ENCODE results near the gene RPRD1B.

Gene RPRD1B

DNA sequence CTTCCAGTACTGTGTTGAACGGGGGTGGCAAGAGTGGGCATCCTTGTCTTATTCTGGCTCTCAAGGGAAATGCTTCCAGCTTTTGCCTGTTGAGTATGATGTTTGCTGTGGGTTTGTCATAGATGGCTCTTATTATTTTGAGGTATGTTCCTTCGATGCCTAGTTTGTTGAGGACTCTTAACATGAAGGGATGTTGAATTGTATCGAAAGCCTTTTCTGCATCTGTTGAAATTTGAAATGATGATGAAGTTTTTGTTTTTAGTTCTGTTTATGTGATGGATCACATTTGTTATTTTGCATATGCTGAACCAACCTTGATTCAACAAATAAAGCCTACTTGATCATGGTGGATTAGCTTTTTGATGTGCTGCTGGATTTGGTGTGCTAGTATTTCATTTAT lies 48.0 kb downstream of the RPRD1B start:
- Histone ChIP-seq H3K4me1 (ENCODE audit: control insufficient read depth, insufficient read depth, low read length) (no peaks in the 10 kb centered on the region), H3K9me3 (ENCODE audit: control insufficient read depth, low read length) (no peaks in the 10 kb centered on the region), H3K4me3 (ENCODE audit: low read length) (no peak overlapping the region), H3K9ac (ENCODE audit: low read length) (no peak overlapping the region), H3K36me3 (ENCODE audit: control insufficient read depth, insufficient read depth, low read length, severe bottlenecking) (peaks cover 52% of the 10 kb centered on the region), H3K27me3 (replicated peaks; ENCODE audit: control insufficient read depth, insufficient read depth, low read length) (no peaks in the 10 kb centered on the region)
- DNase-seq (ENCODE audit: low read depth): no peak

DNA sequence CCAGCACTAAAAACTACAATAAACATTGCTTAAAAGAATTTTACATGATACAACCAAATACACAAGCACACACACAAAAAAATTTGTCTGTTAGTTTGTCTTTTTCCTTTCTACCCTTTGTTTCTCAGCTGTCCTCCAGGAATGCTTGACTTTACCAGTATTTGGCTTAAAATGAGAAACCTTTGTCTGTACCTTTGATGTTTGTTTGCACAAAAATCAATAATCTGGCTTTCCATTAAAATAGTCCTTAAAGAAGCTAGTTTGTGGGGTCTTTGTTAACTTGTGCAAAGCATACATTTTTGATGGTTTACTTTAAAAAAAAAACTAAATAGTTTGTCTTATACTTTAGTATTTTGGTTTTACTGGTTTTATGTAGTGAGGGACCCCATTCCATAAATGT lies 49.3 kb downstream of the RPRD1B start:
- no peaks in the 10 kb centered on the region for H3K27me3 ChIP-seq (replicated peaks; ENCODE audit: control insufficient read depth, insufficient read depth, low read length)
- no peaks in the 10 kb centered on the region for H3K9me3 ChIP-seq (ENCODE audit: control insufficient read depth, low read length)
- H3K36me3 ChIP-seq (ENCODE audit: control insufficient read depth, insufficient read depth, low read length, severe bottlenecking): peaks cover 54% of the 10 kb centered on the region
- no peak overlapping the region for H3K9ac ChIP-seq (ENCODE audit: low read length)
- no peak overlapping the region for H3K4me3 ChIP-seq (ENCODE audit: low read length)
- no peaks in the 10 kb centered on the region for H3K4me1 ChIP-seq (ENCODE audit: control insufficient read depth, insufficient read depth, low read length)
- DNase-seq (ENCODE audit: low read depth): no peak

DNA sequence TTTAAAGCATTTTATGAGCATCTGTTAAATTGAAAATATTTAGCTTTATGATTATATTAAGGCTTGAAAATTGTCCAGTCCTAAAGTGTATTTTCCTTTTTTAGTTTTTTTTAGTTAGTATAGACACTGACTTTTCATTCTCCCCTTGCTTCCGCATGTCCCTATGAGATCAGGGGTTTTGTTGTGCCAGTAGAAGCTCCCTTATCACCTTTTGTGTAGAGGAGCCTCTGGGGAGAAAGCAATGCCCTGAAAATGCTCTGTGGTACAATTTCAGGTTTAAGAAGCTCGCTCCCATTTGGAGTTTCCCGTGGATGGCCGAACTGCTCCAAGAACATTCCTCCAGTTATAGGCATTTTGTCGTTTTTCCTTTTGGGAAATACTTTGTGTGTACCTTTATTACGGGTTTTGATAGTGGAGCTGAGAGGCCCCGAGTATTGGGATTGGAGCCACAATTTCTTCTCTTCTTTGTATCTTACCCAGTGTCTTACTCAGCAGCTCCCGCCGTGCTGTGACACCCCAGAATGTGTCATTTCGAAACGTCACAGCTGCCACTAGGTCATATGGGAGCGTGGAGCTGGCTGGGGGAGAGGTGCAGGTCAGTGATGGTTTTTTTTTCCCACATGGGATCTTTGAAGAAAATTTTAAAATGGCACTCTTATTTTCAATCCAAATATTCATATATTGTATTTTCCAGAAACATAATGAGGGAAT lies 49.9 kb downstream of the RPRD1B start:
- Histone ChIP-seq H3K9ac (ENCODE audit: low read length) (no peak overlapping the region), H3K4me1 (ENCODE audit: control insufficient read depth, insufficient read depth, low read length) (no peaks in the 10 kb centered on the region), H3K4me3 (ENCODE audit: low read length) (no peak overlapping the region), H3K27me3 (replicated peaks; ENCODE audit: control insufficient read depth, insufficient read depth, low read length) (no peaks in the 10 kb centered on the region), H3K36me3 (ENCODE audit: control insufficient read depth, insufficient read depth, low read length, severe bottlenecking) (peaks cover 59% of the 10 kb centered on the region), H3K9me3 (ENCODE audit: control insufficient read depth, low read length) (no peaks in the 10 kb centered on the region)
- DNase-seq (ENCODE audit: low read depth): no peak

DNA sequence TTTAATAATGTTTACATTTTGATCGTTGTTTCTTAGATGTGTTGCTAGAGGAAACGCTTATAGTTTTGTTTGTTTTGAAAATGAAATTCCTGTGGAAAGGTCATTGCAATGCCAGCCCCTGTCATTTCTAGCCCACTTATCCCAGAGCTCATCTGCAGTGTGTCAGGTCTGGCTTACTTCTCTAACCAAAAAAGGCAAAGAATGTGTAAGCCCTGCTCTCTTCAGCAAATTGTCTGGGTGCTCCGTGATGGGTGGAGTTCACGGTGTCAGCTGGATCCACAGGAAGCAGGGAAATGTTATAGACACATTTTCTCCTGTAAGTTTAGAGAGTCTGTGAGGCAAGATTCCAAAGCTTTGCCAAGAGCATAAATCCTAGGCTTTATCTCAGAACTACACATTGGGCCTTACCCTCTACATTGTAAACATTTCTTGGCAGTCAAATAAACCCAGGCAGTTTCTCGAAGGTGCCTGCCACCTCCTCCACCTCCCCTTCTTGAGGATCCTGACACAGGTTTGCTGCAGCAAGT lies 50.9 kb downstream of the RPRD1B start:
- peak; percentile 77 for DNase-seq (ENCODE audit: low read depth)
- H3K27me3 ChIP-seq (replicated peaks; ENCODE audit: control insufficient read depth, insufficient read depth, low read length): no peaks in the 10 kb centered on the region
- H3K9me3 ChIP-seq (ENCODE audit: control insufficient read depth, low read length): no peaks in the 10 kb centered on the region
- no peak overlapping the region for H3K4me3 ChIP-seq (ENCODE audit: low read length)
- H3K36me3 ChIP-seq (ENCODE audit: control insufficient read depth, insufficient read depth, low read length, severe bottlenecking): peaks cover 57% of the 10 kb centered on the region
- H3K4me1 ChIP-seq (ENCODE audit: control insufficient read depth, insufficient read depth, low read length): no peaks in the 10 kb centered on the region
- H3K9ac ChIP-seq (ENCODE audit: low read length): no peak overlapping the region

DNA sequence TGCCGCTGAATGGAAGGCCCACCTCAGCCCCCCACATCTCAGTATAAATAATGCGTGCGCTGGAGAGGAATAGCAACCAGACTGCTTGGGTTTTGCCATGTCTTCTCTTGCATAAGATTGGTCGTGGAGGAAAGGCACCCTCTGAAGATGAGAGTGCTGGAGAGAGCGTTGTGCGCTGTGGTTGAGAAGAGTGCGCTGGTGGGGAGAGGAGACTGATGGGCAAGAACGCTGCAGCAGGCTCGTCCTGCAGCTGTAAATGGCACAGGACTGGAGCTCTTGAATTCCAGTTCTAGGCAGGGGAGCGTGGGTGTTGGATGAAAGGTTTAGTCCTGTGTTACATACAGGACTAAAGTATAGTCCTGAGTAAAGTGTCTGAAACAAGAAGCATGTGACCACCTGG lies 51.5 kb downstream of the RPRD1B start:
- Histone ChIP-seq H3K4me1 (ENCODE audit: control insufficient read depth, insufficient read depth, low read length) (no peaks in the 10 kb centered on the region), H3K4me3 (ENCODE audit: low read length) (no peak overlapping the region), H3K9ac (ENCODE audit: low read length) (no peak overlapping the region), H3K9me3 (ENCODE audit: control insufficient read depth, low read length) (no peaks in the 10 kb centered on the region), H3K36me3 (ENCODE audit: control insufficient read depth, insufficient read depth, low read length, severe bottlenecking) (peaks cover 62% of the 10 kb centered on the region), H3K27me3 (replicated peaks; ENCODE audit: control insufficient read depth, insufficient read depth, low read length) (no peaks in the 10 kb centered on the region)
- DNase-seq (ENCODE audit: low read depth): no peak

DNA sequence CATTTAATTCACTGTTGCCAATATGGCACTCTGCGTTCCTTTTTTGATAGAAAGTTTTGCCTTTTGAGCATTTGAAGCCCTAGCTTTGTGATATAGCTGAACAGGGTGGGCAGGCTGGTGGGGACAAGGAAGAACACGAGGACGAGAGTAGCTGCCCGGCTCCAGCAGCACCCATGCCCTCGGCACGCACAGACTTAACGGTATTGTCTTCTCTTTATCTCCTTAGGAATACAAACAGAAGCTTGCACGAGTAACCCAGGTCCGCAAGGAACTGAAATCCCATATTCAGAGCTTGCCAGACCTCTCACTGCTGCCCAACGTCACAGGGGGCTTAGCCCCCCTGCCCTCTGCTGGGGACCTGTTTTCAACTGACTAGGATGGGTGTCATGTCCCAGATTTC lies 56.0 kb downstream of the RPRD1B start:
- DNase-seq (ENCODE audit: low read depth): no peak
- Histone ChIP-seq H3K36me3 (ENCODE audit: control insufficient read depth, insufficient read depth, low read length, severe bottlenecking) (peaks cover 61% of the 10 kb centered on the region), H3K4me1 (ENCODE audit: control insufficient read depth, insufficient read depth, low read length) (peaks cover 31% of the 10 kb centered on the region), H3K9ac (ENCODE audit: low read length) (no peak overlapping the region), H3K27me3 (replicated peaks; ENCODE audit: control insufficient read depth, insufficient read depth, low read length) (no peaks in the 10 kb centered on the region), H3K4me3 (ENCODE audit: low read length) (no peak overlapping the region), H3K9me3 (ENCODE audit: control insufficient read depth, low read length) (no peaks in the 10 kb centered on the region)

DNA sequence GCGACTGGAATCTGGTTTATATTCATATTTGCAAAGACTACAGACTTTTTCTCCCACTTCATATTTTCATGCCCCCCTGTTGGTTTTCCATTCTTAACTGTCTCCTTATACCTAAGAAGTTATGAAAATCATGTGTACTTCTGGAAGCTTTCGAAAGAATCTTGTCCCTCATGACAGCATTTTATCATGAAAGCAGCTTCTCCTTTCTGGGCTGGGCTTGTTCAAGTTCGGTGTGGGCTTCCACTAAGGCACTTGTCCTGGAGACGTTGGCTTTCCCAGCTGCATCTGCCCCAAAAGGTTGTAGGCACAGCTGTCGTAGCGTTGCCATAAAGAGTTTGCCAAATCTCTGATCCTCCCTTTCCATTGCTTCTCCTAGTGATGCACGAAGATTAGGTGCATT lies 56.5 kb downstream of the RPRD1B start:
- Histone ChIP-seq H3K4me1 (ENCODE audit: control insufficient read depth, insufficient read depth, low read length) (peaks cover 37% of the 10 kb centered on the region), H3K36me3 (ENCODE audit: control insufficient read depth, insufficient read depth, low read length, severe bottlenecking) (peaks cover 56% of the 10 kb centered on the region)

DNA sequence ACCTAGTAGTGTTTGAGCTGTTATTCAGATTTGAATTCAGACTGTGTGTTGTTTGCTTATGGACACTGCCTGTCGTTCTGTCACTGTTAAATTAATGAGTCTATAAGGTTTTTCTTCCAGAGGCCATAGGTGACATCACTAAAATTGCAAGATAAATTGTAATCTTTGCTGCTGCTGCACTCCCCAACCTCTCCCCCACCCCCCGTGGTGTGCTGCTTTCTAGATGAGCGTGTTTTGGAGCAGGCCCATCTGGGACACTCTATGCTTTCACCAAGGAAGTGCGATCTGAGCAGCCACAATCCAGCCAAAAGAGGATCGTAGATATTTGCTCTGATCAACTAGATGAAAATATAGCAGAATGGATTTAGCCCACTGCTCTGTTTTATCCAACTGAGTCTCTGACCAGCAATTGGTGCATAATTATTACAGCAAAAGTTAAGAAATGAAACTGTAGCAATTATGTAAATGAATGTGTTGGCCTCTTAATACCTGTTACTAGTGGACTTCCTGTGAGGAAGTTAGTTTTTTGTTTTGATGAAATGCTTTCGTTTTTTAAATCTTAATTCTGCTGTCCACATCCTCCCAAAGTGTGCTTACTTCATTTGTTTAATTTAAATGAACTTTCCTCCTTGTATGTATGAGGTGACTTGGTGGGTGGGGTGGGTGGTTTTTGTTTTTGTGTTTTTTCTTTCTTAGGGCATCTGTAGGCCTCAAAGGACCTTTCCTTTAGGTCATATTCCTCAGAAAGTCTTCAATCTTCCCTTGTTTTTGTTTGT lies 58.1 kb downstream of the RPRD1B start:
- H3K9ac ChIP-seq (ENCODE audit: low read length): no peak overlapping the region
- H3K4me3 ChIP-seq (ENCODE audit: low read length): no peak overlapping the region
- H3K9me3 ChIP-seq (ENCODE audit: control insufficient read depth, low read length): no peaks in the 10 kb centered on the region
- no peaks in the 10 kb centered on the region for H3K27me3 ChIP-seq (replicated peaks; ENCODE audit: control insufficient read depth, insufficient read depth, low read length)
- peaks cover 42% of the 10 kb centered on the region for H3K4me1 ChIP-seq (ENCODE audit: control insufficient read depth, insufficient read depth, low read length)
- DNase-seq (ENCODE audit: low read depth): no peak
- H3K36me3 ChIP-seq (ENCODE audit: control insufficient read depth, insufficient read depth, low read length, severe bottlenecking): peaks cover 45% of the 10 kb centered on the region

More for the DNA sequence above, 56.5 kb downstream of the RPRD1B start:
- Histone ChIP-seq H3K9ac (ENCODE audit: low read length) (no peak overlapping the region), H3K9me3 (ENCODE audit: control insufficient read depth, low read length) (no peaks in the 10 kb centered on the region), H3K4me3 (ENCODE audit: low read length) (no peak overlapping the region), H3K27me3 (replicated peaks; ENCODE audit: control insufficient read depth, insufficient read depth, low read length) (no peaks in the 10 kb centered on the region)
- no peak for DNase-seq (ENCODE audit: low read depth)

DNA sequence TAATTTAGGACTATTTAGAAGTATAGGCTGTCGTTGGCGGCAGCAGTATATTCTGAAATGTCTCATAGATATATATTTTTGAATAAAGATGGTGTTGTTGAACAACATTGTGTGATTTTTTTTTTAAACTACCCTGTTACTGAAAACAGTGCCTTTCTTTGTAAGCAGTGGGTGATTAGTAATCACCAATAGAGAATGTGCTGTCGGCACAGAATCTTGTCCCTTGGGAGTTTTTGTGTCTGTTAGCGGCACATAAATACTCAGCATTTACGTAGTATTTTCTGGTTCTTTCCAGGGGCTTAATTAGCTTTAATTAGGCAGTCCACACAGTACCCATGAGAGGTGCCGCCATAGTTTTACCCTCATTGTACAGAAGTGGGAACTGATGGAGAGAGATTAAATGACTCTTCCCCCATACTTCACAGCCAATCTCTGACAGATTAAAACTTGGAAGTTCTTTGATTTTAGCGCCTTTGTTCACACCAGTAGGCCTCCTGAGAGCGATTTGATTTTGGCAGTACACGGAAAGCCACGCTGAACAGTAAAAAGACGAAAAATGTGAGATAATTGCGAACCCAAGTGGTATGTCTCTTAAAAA lies 58.8 kb downstream of the RPRD1B start:
- H3K4me1 ChIP-seq (ENCODE audit: control insufficient read depth, insufficient read depth, low read length): peaks cover 42% of the 10 kb centered on the region
- H3K36me3 ChIP-seq (ENCODE audit: control insufficient read depth, insufficient read depth, low read length, severe bottlenecking): peaks cover 39% of the 10 kb centered on the region
- H3K27me3 ChIP-seq (replicated peaks; ENCODE audit: control insufficient read depth, insufficient read depth, low read length): no peaks in the 10 kb centered on the region
- no peaks in the 10 kb centered on the region for H3K9me3 ChIP-seq (ENCODE audit: control insufficient read depth, low read length)
- H3K4me3 ChIP-seq (ENCODE audit: low read length): no peak overlapping the region
- H3K9ac ChIP-seq (ENCODE audit: low read length): no peak overlapping the region
- no peak for DNase-seq (ENCODE audit: low read depth)

DNA sequence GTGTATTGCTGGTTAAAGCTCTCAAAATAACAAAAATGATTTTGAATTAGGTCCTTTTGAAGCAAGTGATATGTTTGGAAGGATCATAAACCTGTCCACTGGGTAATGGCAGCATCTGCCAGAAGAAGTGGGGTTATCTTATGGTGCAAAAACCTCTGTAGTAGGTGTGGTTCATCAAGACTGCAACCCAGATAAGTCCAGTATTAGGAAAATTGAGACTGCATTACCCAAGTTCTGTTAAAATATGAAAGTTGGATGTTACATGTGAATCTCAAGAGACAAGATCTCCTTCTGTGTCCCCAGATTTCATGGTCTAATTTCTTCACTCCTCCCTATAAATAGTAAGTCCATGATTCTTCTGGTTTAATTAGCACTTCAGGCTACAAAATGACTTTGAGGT lies 59.4 kb downstream of the RPRD1B start:
- Histone ChIP-seq H3K4me1 (ENCODE audit: control insufficient read depth, insufficient read depth, low read length) (peaks cover 42% of the 10 kb centered on the region), H3K4me3 (ENCODE audit: low read length) (no peak overlapping the region), H3K9ac (ENCODE audit: low read length) (no peak overlapping the region), H3K9me3 (ENCODE audit: control insufficient read depth, low read length) (no peaks in the 10 kb centered on the region), H3K36me3 (ENCODE audit: control insufficient read depth, insufficient read depth, low read length, severe bottlenecking) (peaks cover 34% of the 10 kb centered on the region), H3K27me3 (replicated peaks; ENCODE audit: control insufficient read depth, insufficient read depth, low read length) (no peaks in the 10 kb centered on the region)
- no peak for DNase-seq (ENCODE audit: low read depth)

DNA sequence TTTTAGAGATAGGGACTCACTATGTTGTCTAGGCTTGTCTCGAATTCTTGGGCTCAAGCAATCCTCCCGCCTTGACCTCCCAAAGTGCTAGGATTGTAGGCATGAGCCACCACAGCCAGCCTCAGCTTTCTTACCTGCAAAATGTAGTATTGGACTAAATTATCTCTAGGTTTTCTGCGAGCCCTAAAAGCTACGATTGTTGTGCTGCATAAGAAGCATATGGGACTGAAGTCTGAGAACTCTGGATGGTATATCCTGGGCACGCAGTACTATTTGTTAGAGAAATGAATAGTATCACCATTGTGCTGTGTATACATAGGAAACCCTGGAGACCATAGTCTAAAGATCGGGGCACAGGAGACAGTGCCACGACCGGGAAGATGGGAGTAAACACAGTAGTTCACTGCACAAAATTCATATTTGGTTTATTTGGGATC lies 60.1 kb downstream of the RPRD1B start:
- no peak overlapping the region for H3K4me3 ChIP-seq (ENCODE audit: low read length)
- peaks cover 26% of the 10 kb centered on the region for H3K36me3 ChIP-seq (ENCODE audit: control insufficient read depth, insufficient read depth, low read length, severe bottlenecking)
- no peaks in the 10 kb centered on the region for H3K9me3 ChIP-seq (ENCODE audit: control insufficient read depth, low read length)
- H3K4me1 ChIP-seq (ENCODE audit: control insufficient read depth, insufficient read depth, low read length): peaks cover 42% of the 10 kb centered on the region
- no peak for DNase-seq (ENCODE audit: low read depth)
- H3K9ac ChIP-seq (ENCODE audit: low read length): no peak overlapping the region
- no peaks in the 10 kb centered on the region for H3K27me3 ChIP-seq (replicated peaks; ENCODE audit: control insufficient read depth, insufficient read depth, low read length)

Measured in adipocyte (in vitro differentiated cells).